Panc1 (cell line): ENCODE results near the gene PTK7.
"Not testable (repeated sequence)": the region's sequence is repeated elsewhere in the genome, so short reads cannot be mapped to it uniquely, and the experiment has no call there.

Experiments used
- CTCF ChIP-seq: fragments of 450-650 bp; IDR thresholded peaks from 2 replicates; pipeline ENCODE4 v1.5.1; 2017; ENCODE audit warnings: mild to moderate bottlenecking
- SIN3A ChIP-seq: IDR thresholded peaks from 2 replicates; pipeline ENCODE4 v1.6.1; 2012; ENCODE audit warnings: low read depth, mild to moderate bottlenecking, low read length, moderate library complexity, borderline replicate concordance; ENCODE audit not compliant: insufficient read depth
- TCF7L2 ChIP-seq: IDR thresholded peaks from 2 replicates; pipeline ENCODE4 v1.6.1; 2011; ENCODE audit warnings: mild to moderate bottlenecking, low read depth, low read length, inconsistent platforms

GRCh38 chr6:43117466-43117865 lies 41.4 kb downstream of the PTK7 start:
- TF ChIP-seq CTCF, TCF7L2, SIN3A: not testable (repeated sequence)
